ENCODE data around the gene TMEM150A. TPM values are rescaled to one million over a fixed set of nuclear protein-coding genes. Genes with fewer than 3 reads are reported as not detected.

The TMEM150A gene
- total RNA-seq, 1 experiment from 2014 or later: 19.3 TPM

DNA sequence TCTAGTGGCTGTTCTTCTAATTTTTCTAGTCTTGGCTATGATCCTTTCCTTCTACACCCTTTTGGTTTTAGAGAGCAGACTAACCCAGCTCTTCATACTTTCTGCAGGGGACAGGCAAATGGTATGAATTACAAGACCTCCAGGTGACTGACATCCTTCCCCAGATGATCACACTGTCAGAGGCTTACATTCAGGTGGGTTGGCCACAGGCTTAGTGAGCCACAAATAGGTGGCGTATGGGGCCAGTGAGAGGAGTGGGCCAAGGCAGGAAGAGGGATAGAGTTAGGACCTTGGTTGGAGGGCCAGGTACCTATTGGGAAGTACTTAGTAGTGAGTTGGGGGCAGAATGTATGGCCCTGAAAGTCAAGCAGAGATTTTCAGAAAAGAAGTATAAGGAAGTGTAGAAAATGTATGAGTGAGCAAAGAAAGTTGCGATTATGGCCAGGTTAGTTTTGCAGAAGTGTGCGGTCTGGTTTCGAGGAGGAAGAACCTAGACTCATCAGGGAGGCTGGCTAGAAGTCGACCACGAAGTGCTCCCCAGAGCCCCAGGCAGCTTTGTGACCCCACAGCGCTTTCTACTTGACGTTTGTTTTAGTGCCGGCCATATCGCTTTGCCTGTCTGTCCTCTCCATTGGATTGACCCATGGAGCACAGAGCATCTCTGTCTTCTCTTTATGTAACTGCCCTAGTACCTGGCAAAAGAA is 45.5 kb upstream of the TMEM150A start:
- no peaks in the 10 kb centered on the region for H3K4me1 Mint-ChIP-seq
- Histone ChIP-seq H2BK5ac (ENCODE audit: insufficient read length, low read length) (no peak overlapping the region), H3T11ph (ENCODE audit: low read length) (no peak overlapping the region), H3K14ac (ENCODE audit: insufficient read depth, low read length) (no peak overlapping the region), H3K27me3 (ENCODE audit: insufficient read depth, low read length) (no peaks in the 10 kb centered on the region), H2BK120ac (ENCODE audit: low read depth, low read length, poor library complexity, severe bottlenecking) (no peak overlapping the region), H3K4me2 (ENCODE audit: insufficient read depth, insufficient read length, low read length) (no peak overlapping the region), H3K27ac (ENCODE audit: insufficient read length, low read depth, low read length) (no peak overlapping the region), H3K23ac (ENCODE audit: insufficient read length, low read depth, low read length) (no peak overlapping the region), H3K4ac (ENCODE audit: low read depth, low read length) (no peak overlapping the region), H3K79me2 (ENCODE audit: insufficient read depth, low read length) (no peaks in the 10 kb centered on the region), H4K91ac (ENCODE audit: insufficient read length, low read depth, low read length) (no peak overlapping the region), H4K5ac (ENCODE audit: insufficient read length, low read depth, low read length) (no peak overlapping the region), H3K9ac (ENCODE audit: extremely low read depth, insufficient read length, low read length) (no peak overlapping the region), H3K9me3 (ENCODE audit: control insufficient read depth, low read depth, low read length) (no peaks in the 10 kb centered on the region), H4K8ac (replicated peaks; ENCODE audit: insufficient read length, low read depth, low read length) (no peak overlapping the region), H3K56ac (ENCODE audit: insufficient read length, low read depth, low read length) (no peak overlapping the region), H2BK20ac (ENCODE audit: low read depth, low read length, poor library complexity, severe bottlenecking) (no peak overlapping the region), H2AFZ (ENCODE audit: low read length) (no peak overlapping the region), H3K4me1 (ENCODE audit: insufficient read depth, low read length) (no peaks in the 10 kb centered on the region), H3K18ac (ENCODE audit: insufficient read length, low read depth, low read length) (no peak overlapping the region), H2AK5ac (ENCODE audit: insufficient read length, low read length) (no peak overlapping the region), H3K79me1 (ENCODE audit: insufficient read depth, low read depth, low read length, poor library complexity, severe bottlenecking) (no peaks in the 10 kb centered on the region), H3K23me2 (ENCODE audit: insufficient read length, low read depth, low read length, poor library complexity, severe bottlenecking) (no peaks in the 10 kb centered on the region), H2BK12ac (ENCODE audit: insufficient read length, low read depth, low read length) (no peak overlapping the region), H4K20me1 (ENCODE audit: control insufficient read depth, insufficient read depth, insufficient read length) (no peaks in the 10 kb centered on the region), H2BK15ac (ENCODE audit: low read depth, low read length) (no peak overlapping the region)
- H3K9me3 Mint-ChIP-seq: no peaks in the 10 kb centered on the region
- H3K4me3 Mint-ChIP-seq: no peak overlapping the region
- H3K27ac Mint-ChIP-seq: peak overlapping the region in 2 of 3 experiments; percentile 15 to 63; a peak in 3 of 7 replicates
- no peak for DNase-seq
- TF ChIP-seq, protein P1, sequence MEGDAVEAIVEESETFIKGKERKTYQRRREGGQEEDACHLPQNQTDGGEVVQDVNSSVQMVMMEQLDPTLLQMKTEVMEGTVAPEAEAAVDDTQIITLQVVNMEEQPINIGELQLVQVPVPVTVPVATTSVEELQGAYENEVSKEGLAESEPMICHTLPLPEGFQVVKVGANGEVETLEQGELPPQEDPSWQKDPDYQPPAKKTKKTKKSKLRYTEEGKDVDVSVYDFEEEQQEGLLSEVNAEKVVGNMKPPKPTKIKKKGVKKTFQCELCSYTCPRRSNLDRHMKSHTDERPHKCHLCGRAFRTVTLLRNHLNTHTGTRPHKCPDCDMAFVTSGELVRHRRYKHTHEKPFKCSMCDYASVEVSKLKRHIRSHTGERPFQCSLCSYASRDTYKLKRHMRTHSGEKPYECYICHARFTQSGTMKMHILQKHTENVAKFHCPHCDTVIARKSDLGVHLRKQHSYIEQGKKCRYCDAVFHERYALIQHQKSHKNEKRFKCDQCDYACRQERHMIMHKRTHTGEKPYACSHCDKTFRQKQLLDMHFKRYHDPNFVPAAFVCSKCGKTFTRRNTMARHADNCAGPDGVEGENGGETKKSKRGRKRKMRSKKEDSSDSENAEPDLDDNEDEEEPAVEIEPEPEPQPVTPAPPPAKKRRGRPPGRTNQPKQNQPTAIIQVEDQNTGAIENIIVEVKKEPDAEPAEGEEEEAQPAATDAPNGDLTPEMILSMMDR (conservative IDR thresholded peaks at IDR 0.05): no peak
- WGBS (ENCODE audit: extremely low coverage, insufficient read length, low lambda C conversion rate): no CpG with 5 or more reads among the region's 10 CpGs
- H3K36me3 Mint-ChIP-seq (ENCODE audit: insufficient read depth in 1 of 3, low read depth in 3 of 3): peaks cover 37 to 89% (median 77%) of the 10 kb centered on the region in 3 experiments; a peak in 6 of 7 replicates
- no peaks in the 10 kb centered on the region; the same call in 1 of the 2 replicates for H3K27me3 Mint-ChIP-seq (ENCODE audit: low read depth)

Data from H9 (cell line).